OCI-LY1 (cell line): ENCODE measurements around the gene TMEM72.

ENCODE experiments used
- H2AFZ ChIP-seq: fragments of 200-600 bp; sonication (generic), shearing (Covaris generic); 2 replicates; pipeline ENCODE4 v1.6.0; 2014; ENCODE audit warnings: antibody characterized with exemption, mild to moderate bottlenecking, low read length
- H3F3A ChIP-seq: fragments of 200-600 bp; sonication (generic), shearing (Covaris generic); 2 replicates; pipeline ENCODE4 v1.6.0; 2014; ENCODE audit warnings: mild to moderate bottlenecking, antibody characterized with exemption, low read length, moderate library complexity; ENCODE audit not compliant: insufficient read depth
- H3K27ac ChIP-seq: fragments of 200-600 bp; sonication (generic); 2 replicates; pipeline ENCODE4 v1.5.1; 2014; ENCODE audit warnings: low read length, mixed run types, mild to moderate bottlenecking, low read depth; ENCODE audit not compliant: poor library complexity, severe bottlenecking
- H3K27me3 ChIP-seq: fragments of 200-600 bp; sonication (generic); 2 replicates; pipeline ENCODE4 v1.6.0; 2014; ENCODE audit warnings: antibody characterized with exemption, mild to moderate bottlenecking, low read length, moderate library complexity; ENCODE audit not compliant: insufficient read depth
- H3K36me3 ChIP-seq: fragments of 200-600 bp; sonication (generic); 2 replicates; pipeline ENCODE4 v1.6.1; 2014; ENCODE audit warnings: mild to moderate bottlenecking, antibody characterized with exemption, low read length, moderate library complexity, mixed read lengths; ENCODE audit not compliant: insufficient read depth
- H3K4me1 ChIP-seq: fragments of 200-600 bp; sonication (generic); 2 replicates; pipeline ENCODE4 v1.5.1; 2014; ENCODE audit warnings: mild to moderate bottlenecking, low read length, moderate library complexity; ENCODE audit not compliant: insufficient read depth, severe bottlenecking
- H3K4me2 ChIP-seq: fragments of 200-600 bp; sonication (generic), shearing (Covaris generic); 2 replicates; pipeline ENCODE4 v1.6.1; 2014; ENCODE audit warnings: low read length
- H3K4me3 ChIP-seq: fragments of 200-600 bp; sonication (generic); 2 replicates; pipeline ENCODE4 v1.5.1; 2014; ENCODE audit warnings: low read length, low read depth, mild to moderate bottlenecking, mixed read lengths; ENCODE audit not compliant: poor library complexity, severe bottlenecking
- H3K79me2 ChIP-seq: fragments of 200-600 bp; shearing (Covaris generic); 2 replicates; pipeline ENCODE4 v1.6.1; 2016; ENCODE audit warnings: mixed run types, low read length, mixed read lengths; ENCODE audit not compliant: insufficient read depth
- H3K9ac ChIP-seq: fragments of 200-600 bp; sonication (generic), shearing (Covaris generic); 2 replicates; pipeline ENCODE4 v1.6.1; 2014; ENCODE audit warnings: mild to moderate bottlenecking, low read length, mixed read lengths
- H3K9me2 ChIP-seq: fragments of 200-600 bp; sonication (generic), shearing (Covaris generic); 2 replicates; pipeline ENCODE4 v1.6.1; 2014; ENCODE audit warnings: low read depth, mild to moderate bottlenecking, low read length, mixed read lengths
- H3K9me3 ChIP-seq: fragments of 200-600 bp; shearing (Covaris generic); 2 replicates; pipeline ENCODE4 v1.6.1; 2014; ENCODE audit warnings: low read length, mixed read lengths
- H4K20me1 ChIP-seq: fragments of 200-600 bp; sonication (generic), shearing (Covaris generic); 2 replicates; pipeline ENCODE4 v1.6.0; 2016; ENCODE audit warnings: mild to moderate bottlenecking, low read length; ENCODE audit not compliant: insufficient read depth
- EZH2 ChIP-seq: fragments of 200-600 bp; sonication (generic), shearing (Covaris generic); IDR thresholded peaks from 2 replicates; pipeline ENCODE4 v1.8.0; 2017; ENCODE audit warnings: borderline replicate concordance, mixed run types, mild to moderate bottlenecking, antibody characterized with exemption, low read length, moderate library complexity, mixed read lengths
- TF ChIP-seq, protein P1 (sequence below): fragments of 200-600 bp; sonication (generic), shearing (Covaris generic); IDR thresholded peaks from 2 replicates; pipeline ENCODE4 v1.5.1; 2017; ENCODE audit warnings: mild to moderate bottlenecking, antibody characterized with exemption, low read length, moderate library complexity, mixed read lengths

Gene TMEM72

DNA sequence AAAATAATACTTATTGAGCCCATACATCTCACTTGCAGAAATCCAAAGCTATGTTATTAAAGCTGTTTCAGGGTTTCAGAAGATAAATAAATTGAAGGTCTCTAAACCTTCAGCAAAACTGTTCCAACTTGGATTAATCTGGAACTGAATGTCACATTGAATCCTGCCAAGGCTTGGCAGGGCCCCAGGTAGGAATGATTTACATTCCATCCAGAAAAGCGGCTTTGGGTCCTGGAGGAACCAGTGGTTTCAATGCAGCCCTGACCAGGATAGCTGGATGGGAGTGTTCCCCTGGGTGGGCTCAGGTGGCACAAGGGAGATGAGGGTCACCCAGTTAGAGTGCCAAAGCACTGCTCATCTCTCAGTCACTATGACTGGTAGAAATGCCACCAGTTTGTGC is 37.0 kb upstream of the TMEM72 start:
- no peak overlapping the region for H3K27ac ChIP-seq
- H2AFZ ChIP-seq: no peak overlapping the region
- no peaks in the 10 kb centered on the region for H3K36me3 ChIP-seq
- no peaks in the 10 kb centered on the region for H4K20me1 ChIP-seq
- no peaks in the 10 kb centered on the region for H3F3A ChIP-seq
- no peaks in the 10 kb centered on the region for H3K9me2 ChIP-seq
- no peaks in the 10 kb centered on the region for H3K27me3 ChIP-seq
- H3K9me3 ChIP-seq: no peaks in the 10 kb centered on the region
- H3K4me3 ChIP-seq: no peak overlapping the region
- H3K4me2 ChIP-seq: no peak overlapping the region
- no peak overlapping the region for H3K9ac ChIP-seq
- no peaks in the 10 kb centered on the region for H3K4me1 ChIP-seq
- TF ChIP-seq EZH2: no peak
- TF ChIP-seq, protein P1, sequence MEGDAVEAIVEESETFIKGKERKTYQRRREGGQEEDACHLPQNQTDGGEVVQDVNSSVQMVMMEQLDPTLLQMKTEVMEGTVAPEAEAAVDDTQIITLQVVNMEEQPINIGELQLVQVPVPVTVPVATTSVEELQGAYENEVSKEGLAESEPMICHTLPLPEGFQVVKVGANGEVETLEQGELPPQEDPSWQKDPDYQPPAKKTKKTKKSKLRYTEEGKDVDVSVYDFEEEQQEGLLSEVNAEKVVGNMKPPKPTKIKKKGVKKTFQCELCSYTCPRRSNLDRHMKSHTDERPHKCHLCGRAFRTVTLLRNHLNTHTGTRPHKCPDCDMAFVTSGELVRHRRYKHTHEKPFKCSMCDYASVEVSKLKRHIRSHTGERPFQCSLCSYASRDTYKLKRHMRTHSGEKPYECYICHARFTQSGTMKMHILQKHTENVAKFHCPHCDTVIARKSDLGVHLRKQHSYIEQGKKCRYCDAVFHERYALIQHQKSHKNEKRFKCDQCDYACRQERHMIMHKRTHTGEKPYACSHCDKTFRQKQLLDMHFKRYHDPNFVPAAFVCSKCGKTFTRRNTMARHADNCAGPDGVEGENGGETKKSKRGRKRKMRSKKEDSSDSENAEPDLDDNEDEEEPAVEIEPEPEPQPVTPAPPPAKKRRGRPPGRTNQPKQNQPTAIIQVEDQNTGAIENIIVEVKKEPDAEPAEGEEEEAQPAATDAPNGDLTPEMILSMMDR: no peak
- H3K79me2 ChIP-seq: no peaks in the 10 kb centered on the region

DNA sequence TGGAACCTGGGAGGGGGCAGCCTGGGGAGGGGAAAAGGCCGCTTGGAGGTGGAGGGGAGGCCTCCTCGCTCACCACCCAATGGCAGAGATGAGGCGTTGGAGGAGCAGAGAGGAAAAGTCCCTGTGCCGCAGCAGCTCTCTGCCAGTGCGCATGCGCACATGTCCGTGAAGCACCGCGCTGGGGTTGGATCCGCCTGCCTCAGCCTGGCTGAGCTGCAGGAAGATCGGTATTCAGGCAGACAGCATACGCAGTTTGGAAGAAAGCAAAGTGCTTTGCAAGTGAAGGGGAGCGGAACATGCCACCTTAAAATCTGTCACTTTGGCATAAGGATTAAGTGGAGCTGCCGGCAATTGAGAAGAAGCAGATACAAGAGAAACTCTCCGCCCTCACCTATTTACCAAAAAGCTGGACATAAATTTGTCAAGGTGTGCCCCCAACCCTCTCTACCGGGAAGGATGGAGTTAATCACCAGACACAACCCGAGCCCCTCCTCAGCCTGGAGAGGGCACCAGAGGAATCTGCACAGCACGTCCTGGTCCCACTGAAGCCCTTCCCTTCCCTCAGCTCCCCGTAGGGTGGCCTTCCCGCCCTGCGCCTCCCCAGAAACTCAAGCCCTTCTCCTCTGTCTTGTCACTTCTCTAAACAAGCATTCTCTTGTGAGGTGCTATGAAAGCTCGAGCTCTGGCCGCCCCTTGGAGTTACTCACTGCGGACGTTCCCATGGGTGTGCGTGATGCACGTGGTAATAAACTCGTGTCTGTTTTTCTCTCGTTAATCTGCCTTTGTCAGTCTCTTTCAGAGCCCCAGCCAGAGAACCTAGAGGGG is 32.2 kb upstream of the TMEM72 start:
- Histone ChIP-seq H3K9ac (no peak overlapping the region), H4K20me1 (no peaks in the 10 kb centered on the region), H2AFZ (no peak overlapping the region), H3K27me3 (no peaks in the 10 kb centered on the region), H3F3A (no peaks in the 10 kb centered on the region), H3K27ac (no peak overlapping the region), H3K4me2 (no peak overlapping the region), H3K9me2 (no peaks in the 10 kb centered on the region), H3K4me3 (no peak overlapping the region), H3K79me2 (no peaks in the 10 kb centered on the region), H3K9me3 (no peaks in the 10 kb centered on the region), H3K36me3 (no peaks in the 10 kb centered on the region), H3K4me1 (no peaks in the 10 kb centered on the region)
- TF ChIP-seq, protein P1: no peak
- no peak for TF ChIP-seq EZH2

DNA sequence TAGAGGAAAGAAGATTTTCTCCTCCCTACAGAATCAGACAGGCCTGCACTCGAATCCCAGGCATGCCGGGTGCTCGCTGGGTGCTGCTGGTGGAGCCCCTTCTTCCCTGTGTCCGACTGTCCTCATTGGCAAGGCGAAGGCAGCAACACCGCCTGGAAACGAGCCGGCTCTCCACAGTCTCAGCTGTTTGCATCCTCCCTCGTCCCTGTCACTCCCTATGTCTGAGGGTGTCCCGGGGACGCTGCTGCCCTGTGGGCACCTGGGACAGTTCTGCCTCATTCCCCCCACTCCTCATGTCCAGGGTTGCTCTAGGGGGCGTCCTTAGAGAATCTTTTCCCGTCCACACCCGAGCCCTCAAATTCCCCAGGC is 31.6 kb upstream of the TMEM72 start:
- no peak overlapping the region for H3K27ac ChIP-seq
- no peaks in the 10 kb centered on the region for H3K9me2 ChIP-seq
- H2AFZ ChIP-seq: no peak overlapping the region
- H3K4me3 ChIP-seq: no peak overlapping the region
- H3K79me2 ChIP-seq: no peaks in the 10 kb centered on the region
- no peaks in the 10 kb centered on the region for H3F3A ChIP-seq
- H3K9me3 ChIP-seq: no peaks in the 10 kb centered on the region
- no peak overlapping the region for H3K4me2 ChIP-seq
- no peak overlapping the region for H3K9ac ChIP-seq
- H3K36me3 ChIP-seq: no peaks in the 10 kb centered on the region
- no peaks in the 10 kb centered on the region for H3K27me3 ChIP-seq
- no peaks in the 10 kb centered on the region for H4K20me1 ChIP-seq
- TF ChIP-seq EZH2: no peak
- TF ChIP-seq, protein P1: no peak
- no peaks in the 10 kb centered on the region for H3K4me1 ChIP-seq
